Stimulated activated naive CD8-positive, alpha-beta T cell treated with anti-CD3 and anti-CD28 coated beads, Interleukin-15, Interleukin-2, amounts not matched to agents 100 ng/mL and 50 ng/mL, for 24 hours (primary cell): ENCODE results near the gene SNX18.

Experiments used
- H3K27ac Mint-ChIP-seq: one replicate; pipeline ENCODE4 v1.8.0; 2021; ENCODE audit warnings: mild to moderate bottlenecking, mixed read lengths
- H3K27me3 Mint-ChIP-seq: one replicate; pipeline ENCODE4 v1.8.0; 2021; ENCODE audit warnings: mixed read lengths
- H3K36me3 Mint-ChIP-seq: one replicate; pipeline ENCODE4 v1.8.0; 2021; ENCODE audit warnings: low read depth, mixed read lengths
- H3K4me1 Mint-ChIP-seq: one replicate; pipeline ENCODE4 v1.8.0; 2021; ENCODE audit warnings: low read depth, mixed read lengths
- H3K4me3 Mint-ChIP-seq: one replicate; pipeline ENCODE4 v1.8.0; 2021; ENCODE audit warnings: mild to moderate bottlenecking, mixed read lengths
- H3K9me3 Mint-ChIP-seq: one replicate; pipeline ENCODE4 v1.8.0; 2021; ENCODE audit warnings: mixed read lengths

Gene SNX18

DNA sequence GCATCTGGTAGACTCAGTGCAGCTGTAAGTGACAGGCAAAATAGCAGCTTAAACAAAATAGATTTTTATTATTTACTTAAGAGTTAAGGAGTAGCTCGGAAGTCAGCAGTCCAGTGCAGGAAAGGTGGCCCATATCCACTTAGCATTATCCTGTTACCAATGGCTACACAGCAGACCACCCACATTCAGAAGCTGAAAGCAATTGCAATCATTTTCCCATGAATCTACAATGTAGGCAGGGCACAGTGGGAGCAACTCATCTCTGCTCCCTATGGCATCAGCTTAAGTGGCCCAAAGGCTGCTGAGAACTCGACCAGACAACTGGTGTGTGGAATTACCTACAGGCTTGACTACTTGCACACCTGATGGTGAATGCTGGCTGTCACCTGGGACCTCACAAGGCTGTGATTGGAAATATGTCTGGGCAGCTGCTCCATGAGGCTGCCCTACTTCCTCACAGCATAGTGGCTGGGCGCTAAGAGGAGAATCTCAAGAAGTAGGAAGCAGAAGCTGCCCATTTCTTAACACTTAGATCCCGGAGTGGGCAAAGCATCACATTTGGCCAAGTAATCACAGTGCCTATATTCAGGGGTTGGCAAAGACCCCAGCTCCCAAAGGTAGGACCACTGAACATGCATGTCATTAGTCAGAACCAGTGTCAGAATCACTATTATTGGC lies 56.4 kb downstream of the SNX18 start:
- Mint-ChIP-seq H3K27ac (no peak overlapping the region), H3K36me3 (no peaks in the 10 kb centered on the region), H3K4me3 (no peak overlapping the region), H3K27me3 (no peaks in the 10 kb centered on the region), H3K4me1 (peaks cover 16% of the 10 kb centered on the region), H3K9me3 (no peaks in the 10 kb centered on the region)

GRCh38 chr5:54577528-54577927 lies 60.0 kb downstream of the SNX18 start:
- no peaks in the 10 kb centered on the region for H3K36me3 Mint-ChIP-seq
- H3K4me1 Mint-ChIP-seq, result peaks cover 25% of the 10 kb centered on the region
- H3K27ac Mint-ChIP-seq, result no peak overlapping the region
- no peak overlapping the region for H3K4me3 Mint-ChIP-seq
- H3K27me3 Mint-ChIP-seq, result no peaks in the 10 kb centered on the region
- H3K9me3 Mint-ChIP-seq, result no peaks in the 10 kb centered on the region

DNA sequence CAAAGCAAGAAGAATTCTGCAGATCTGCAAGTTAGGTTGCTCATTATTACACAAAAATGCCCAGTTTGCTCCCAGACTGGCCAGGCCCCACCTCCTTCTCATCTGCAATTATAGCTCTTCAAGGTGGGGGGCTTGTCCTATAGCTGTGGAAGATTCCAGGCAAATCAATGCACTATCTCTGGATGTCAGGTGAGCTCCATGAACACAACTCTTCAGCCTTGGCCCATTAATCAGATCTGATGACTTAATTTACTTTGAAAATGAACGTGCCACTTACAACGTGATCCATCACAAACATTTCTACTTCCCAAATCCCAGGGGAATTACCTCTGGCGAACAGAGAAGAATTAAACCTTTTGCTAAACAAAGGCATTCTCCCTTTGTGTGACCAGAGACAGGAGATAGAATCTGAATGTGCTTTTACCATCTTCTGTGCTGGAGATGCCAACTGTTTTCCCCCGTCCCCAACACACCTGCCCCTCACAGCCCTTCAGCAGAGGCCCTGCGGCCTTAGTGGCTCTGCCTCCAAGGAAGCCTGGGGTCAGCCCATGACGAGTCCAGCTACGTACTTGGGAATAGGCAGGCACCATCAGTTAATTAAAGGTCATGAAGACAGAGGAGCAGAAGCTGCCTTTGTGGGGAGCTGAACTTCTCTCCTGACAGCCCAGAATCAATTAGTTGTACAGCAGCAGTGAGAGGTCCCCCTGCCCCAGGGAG lies 60.5 kb downstream of the SNX18 start:
- H3K4me3 Mint-ChIP-seq, result no peak overlapping the region
- no peaks in the 10 kb centered on the region for H3K36me3 Mint-ChIP-seq
- peaks cover 25% of the 10 kb centered on the region for H3K4me1 Mint-ChIP-seq
- no peaks in the 10 kb centered on the region for H3K27me3 Mint-ChIP-seq
- no peak overlapping the region for H3K27ac Mint-ChIP-seq
- no peaks in the 10 kb centered on the region for H3K9me3 Mint-ChIP-seq

DNA sequence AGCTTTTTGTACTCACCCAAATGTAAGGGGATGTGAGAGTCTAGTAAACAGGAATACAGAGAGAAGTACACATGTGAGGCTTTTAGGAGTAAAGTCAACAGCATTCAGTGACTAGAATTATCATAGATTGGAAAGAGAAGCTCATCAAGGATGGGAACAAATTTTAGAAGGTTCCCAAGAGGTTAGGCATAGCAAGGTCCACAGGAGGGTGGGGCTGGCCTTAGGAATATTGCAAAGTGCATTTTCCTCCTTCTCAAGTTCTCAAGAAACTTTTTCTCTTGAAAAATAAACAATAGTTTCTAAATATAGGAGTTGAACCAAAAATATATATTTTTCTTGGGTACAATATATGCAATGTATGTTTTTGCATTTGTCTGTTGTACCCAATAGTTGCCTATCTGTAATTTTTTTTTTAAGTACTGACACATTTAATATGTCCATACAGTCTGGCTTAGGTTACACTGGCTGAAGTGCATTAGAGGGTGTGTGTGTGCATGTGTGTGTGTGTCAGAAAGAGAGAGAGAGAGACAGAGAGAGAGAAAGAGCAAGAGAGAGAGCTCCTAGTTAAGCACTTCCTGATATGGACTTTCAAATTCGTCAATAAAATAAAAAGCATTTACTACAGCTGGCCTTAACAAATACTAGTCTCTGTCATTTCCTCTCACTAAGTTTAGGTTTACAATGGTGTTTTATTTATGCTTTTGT lies 62.2 kb downstream of the SNX18 start:
- Mint-ChIP-seq H3K4me1 (peaks cover 17% of the 10 kb centered on the region), H3K36me3 (no peaks in the 10 kb centered on the region), H3K9me3 (no peaks in the 10 kb centered on the region), H3K4me3 (no peak overlapping the region), H3K27ac (no peak overlapping the region), H3K27me3 (no peaks in the 10 kb centered on the region)

DNA sequence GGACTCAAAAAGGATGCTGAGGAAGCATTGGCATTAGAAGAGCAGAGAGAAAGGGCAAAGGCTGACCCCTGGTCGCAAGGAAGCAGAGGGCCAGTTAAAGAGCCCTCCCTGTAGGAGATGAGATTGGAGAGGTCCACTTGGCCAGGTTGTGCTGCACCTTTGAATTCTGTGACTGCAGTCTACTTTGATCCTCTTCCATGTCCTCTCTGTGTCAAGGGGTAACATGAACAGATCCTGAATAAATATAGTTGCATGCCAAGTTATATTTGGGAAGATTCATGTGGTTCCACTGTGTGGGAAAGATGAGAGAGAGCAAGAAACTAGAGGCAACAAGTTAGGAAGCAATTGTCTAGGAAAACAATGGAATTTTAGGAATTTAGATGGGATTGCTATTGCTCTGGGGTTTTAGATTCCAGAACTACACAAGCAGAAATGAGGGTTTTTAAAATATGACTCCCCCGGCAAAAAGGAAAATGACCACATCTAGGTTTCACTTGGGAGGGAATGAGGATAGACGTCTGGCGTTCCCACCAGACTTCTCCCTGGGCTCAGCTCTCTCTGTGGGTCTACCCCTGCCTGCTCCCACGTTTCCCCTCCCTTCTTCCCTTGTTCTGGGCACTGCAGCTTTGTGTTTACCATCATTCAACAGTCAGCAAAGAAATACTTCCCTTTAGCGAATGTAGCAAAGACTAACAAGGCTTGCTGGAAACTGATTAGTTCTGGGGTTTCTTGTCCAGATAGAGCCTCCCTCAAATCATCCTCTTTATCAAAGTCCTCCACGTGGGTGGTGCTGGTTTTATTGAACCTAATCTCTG lies 63.6 kb downstream of the SNX18 start:
- H3K27ac Mint-ChIP-seq, result no peak overlapping the region
- H3K4me1 Mint-ChIP-seq, result peaks cover 9% of the 10 kb centered on the region
- H3K36me3 Mint-ChIP-seq, result no peaks in the 10 kb centered on the region
- H3K4me3 Mint-ChIP-seq, result no peak overlapping the region
- no peaks in the 10 kb centered on the region for H3K27me3 Mint-ChIP-seq
- peaks cover 4% of the 10 kb centered on the region for H3K9me3 Mint-ChIP-seq

- no peak overlapping the region for H3K4me3 Mint-ChIP-seq
- H3K36me3 Mint-ChIP-seq, result no peaks in the 10 kb centered on the region
- no peak overlapping the region for H3K27ac Mint-ChIP-seq
- H3K27me3 Mint-ChIP-seq, result no peaks in the 10 kb centered on the region
- H3K9me3 Mint-ChIP-seq, result peaks cover 4% of the 10 kb centered on the region
- peaks cover 9% of the 10 kb centered on the region for H3K4me1 Mint-ChIP-seq
Measured at GRCh38 chr5:54581831-54582548, 64.4 kb downstream of the SNX18 start.

DNA sequence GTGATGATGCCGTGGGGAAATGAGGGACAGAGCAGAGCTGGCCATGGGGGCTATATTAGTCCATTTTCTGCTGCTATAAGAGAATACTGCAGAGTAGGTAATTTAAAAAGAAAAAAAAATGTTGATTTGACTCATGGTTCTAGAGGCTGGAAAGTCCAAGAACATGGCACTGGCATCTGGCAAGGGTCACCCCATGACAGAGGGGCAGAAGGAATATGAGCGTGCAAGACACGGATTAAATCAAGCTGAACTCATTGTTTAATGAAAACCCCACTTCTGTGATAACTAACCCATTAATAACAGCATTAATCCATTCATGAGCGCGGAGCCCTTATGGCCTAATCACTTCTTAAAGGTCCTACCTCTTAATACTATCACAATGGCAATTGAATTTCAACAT lies 68.8 kb downstream of the SNX18 start:
- no peaks in the 10 kb centered on the region for H3K27me3 Mint-ChIP-seq
- peaks cover 4% of the 10 kb centered on the region for H3K4me1 Mint-ChIP-seq
- no peak overlapping the region for H3K27ac Mint-ChIP-seq
- peaks cover 4% of the 10 kb centered on the region for H3K9me3 Mint-ChIP-seq
- no peaks in the 10 kb centered on the region for H3K36me3 Mint-ChIP-seq
- no peak overlapping the region for H3K4me3 Mint-ChIP-seq

DNA sequence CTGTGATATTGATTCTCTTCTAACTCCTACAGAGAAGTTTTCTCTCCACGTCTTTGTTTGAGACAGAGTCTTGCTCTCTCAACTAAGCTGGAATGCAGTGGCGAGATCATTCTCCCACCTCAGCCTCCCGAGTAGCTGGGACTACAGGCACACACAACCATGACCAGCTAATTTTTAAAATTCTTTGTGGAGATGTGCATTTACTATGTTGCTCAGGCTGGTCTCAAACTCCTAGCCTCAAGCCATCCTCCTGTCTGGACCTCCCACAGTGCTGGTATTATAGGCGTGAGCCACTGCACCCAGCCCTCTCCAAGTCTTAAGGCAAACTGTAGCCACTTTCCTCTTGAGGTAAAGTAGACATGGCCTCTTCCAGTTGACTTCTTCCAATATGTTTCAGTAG lies 72.2 kb downstream of the SNX18 start:
- Mint-ChIP-seq H3K36me3 (no peaks in the 10 kb centered on the region), H3K27ac (no peak overlapping the region), H3K9me3 (peaks cover 8% of the 10 kb centered on the region), H3K27me3 (no peaks in the 10 kb centered on the region), H3K4me1 (no peaks in the 10 kb centered on the region), H3K4me3 (no peak overlapping the region)

DNA sequence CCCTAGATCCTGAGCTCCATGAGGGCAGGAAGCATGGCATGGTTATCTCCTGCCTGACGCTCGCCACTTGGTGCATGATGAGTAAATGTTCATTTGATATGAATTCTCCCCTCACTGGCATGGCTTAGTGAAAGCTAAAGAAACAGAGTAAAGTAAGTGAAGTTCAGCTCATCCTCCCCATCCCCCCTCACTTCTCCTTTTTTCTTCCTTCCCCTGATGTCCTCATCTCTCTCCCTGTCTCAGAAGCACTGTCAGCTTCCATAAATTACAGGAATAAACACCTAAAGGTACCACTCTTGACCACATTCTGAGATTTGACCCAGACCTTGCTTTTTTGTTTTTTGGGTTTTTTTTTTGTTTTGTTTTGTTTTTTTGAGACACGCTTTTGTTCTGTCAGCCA lies 73.3 kb downstream of the SNX18 start:
- no peaks in the 10 kb centered on the region for H3K27me3 Mint-ChIP-seq
- no peaks in the 10 kb centered on the region for H3K4me1 Mint-ChIP-seq
- H3K9me3 Mint-ChIP-seq, result peaks cover 4% of the 10 kb centered on the region
- no peaks in the 10 kb centered on the region for H3K36me3 Mint-ChIP-seq
- no peak overlapping the region for H3K27ac Mint-ChIP-seq
- no peak overlapping the region for H3K4me3 Mint-ChIP-seq

DNA sequence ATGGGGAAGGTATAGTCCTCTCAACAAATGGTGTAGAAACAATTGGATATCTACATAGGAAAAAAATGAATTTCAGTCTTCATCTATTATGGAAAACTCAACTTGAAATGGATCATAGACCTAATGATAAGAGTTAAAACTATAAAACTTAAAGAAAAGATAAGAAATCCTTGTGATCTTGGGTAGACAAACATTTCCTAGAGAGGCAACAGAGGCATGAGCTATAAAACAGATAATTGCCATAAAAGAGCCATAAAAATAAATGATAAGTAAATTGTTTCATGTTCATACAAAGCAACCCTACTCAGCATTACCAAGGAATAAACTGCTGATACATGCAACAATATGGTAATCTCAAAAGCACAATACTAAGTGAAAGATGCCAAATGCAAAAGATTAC lies 76.2 kb downstream of the SNX18 start:
- Mint-ChIP-seq H3K4me3 (no peak overlapping the region), H3K9me3 (peaks cover 8% of the 10 kb centered on the region), H3K36me3 (no peaks in the 10 kb centered on the region), H3K27ac (no peak overlapping the region), H3K4me1 (no peaks in the 10 kb centered on the region), H3K27me3 (no peaks in the 10 kb centered on the region)

DNA sequence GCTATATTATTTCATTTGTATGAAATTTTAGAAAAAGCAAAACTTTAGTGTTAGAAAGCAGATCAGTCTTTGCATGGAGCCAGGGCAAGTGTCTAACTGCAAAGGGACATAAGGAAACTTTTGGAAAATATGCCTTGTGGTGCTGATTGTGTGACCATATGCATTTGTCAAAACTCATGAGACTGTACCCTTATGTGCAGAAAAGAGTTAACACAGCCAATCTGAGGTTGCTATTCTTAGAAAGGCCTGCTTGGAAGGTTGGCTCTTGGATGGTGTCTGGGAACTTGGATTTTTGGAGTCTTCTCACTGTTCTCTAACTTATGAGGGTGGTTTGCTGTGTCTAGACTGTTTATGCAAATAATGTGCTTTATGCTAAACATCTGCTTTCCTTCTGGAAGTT lies 76.6 kb downstream of the SNX18 start:
- no peaks in the 10 kb centered on the region for H3K36me3 Mint-ChIP-seq
- H3K27me3 Mint-ChIP-seq, result no peaks in the 10 kb centered on the region
- H3K9me3 Mint-ChIP-seq, result peaks cover 8% of the 10 kb centered on the region
- H3K27ac Mint-ChIP-seq, result no peak overlapping the region
- no peak overlapping the region for H3K4me3 Mint-ChIP-seq
- H3K4me1 Mint-ChIP-seq, result no peaks in the 10 kb centered on the region

DNA sequence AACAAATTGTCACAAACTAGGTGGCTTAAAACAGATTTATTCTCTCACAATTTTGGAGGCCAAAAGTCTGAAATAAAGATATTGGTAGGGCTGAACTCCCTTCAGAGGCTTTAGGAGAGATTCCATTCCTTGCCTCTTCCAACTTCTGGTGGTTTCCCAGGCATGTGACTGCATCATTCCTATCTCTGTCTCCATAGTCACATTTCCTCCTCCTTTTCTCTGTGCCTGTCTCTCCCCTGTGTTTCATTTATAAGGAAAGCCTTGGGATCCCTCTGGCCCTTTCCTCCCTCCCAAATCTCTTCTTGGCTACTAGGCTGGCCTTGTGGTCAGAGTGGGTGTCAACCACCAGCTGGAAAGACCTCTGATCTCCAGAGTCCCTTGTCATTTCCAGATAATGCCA lies 78.2 kb downstream of the SNX18 start:
- H3K4me1 Mint-ChIP-seq, result no peaks in the 10 kb centered on the region
- peaks cover 8% of the 10 kb centered on the region for H3K9me3 Mint-ChIP-seq
- H3K36me3 Mint-ChIP-seq, result no peaks in the 10 kb centered on the region
- H3K27me3 Mint-ChIP-seq, result no peaks in the 10 kb centered on the region
- H3K4me3 Mint-ChIP-seq, result no peak overlapping the region
- H3K27ac Mint-ChIP-seq, result no peak overlapping the region
